HEK293T (cell line): ENCODE measurements around the gene FBXO36.

Experiments used
- ARNT ChIP-seq: fragments of 450-650 bp; IDR thresholded peaks from 2 replicates; pipeline ENCODE4 v1.6.1; 2017; ENCODE audit warnings: mild to moderate bottlenecking
- BHLHE40 ChIP-seq: fragments of 450-650 bp; IDR thresholded peaks from 2 replicates; pipeline ENCODE4 v1.6.1; 2016; ENCODE audit warnings: mild to moderate bottlenecking, moderate library complexity, borderline replicate concordance
- FOXA1 ChIP-seq: fragments of 450-650 bp; IDR thresholded peaks from 2 replicates; pipeline ENCODE4 v1.6.1; 2016; ENCODE audit warnings: mild to moderate bottlenecking
- FOXK2 ChIP-seq: fragments of 450-650 bp; IDR thresholded peaks from 2 replicates; pipeline ENCODE4 v1.6.1; 2016; ENCODE audit warnings: mild to moderate bottlenecking
- FOXM1 ChIP-seq: fragments of 450-650 bp; IDR thresholded peaks from 2 replicates; pipeline ENCODE4 v1.6.1; 2017; ENCODE audit warnings: mild to moderate bottlenecking, borderline replicate concordance
- HDGF ChIP-seq: fragments of 450-650 bp; IDR thresholded peaks from 2 replicates; pipeline ENCODE4 v1.6.1; 2017; ENCODE audit warnings: antibody characterized with exemption, borderline replicate concordance
- L3MBTL2 ChIP-seq: fragments of 450-650 bp; conservative IDR thresholded peaks from 2 replicates; pipeline ENCODE4 v1.6.1; 2016; ENCODE audit warnings: mild to moderate bottlenecking
- LEF1 ChIP-seq: fragments of 450-650 bp; IDR thresholded peaks from 2 replicates; pipeline ENCODE4 v1.6.1; 2017; ENCODE audit warnings: mild to moderate bottlenecking, borderline replicate concordance
- NFRKB ChIP-seq: fragments of 450-650 bp; IDR thresholded peaks from 2 replicates; pipeline ENCODE4 v1.6.1; 2016; ENCODE audit warnings: mild to moderate bottlenecking, moderate library complexity
- SP1 ChIP-seq: fragments of 450-650 bp; IDR thresholded peaks from 2 replicates; pipeline ENCODE4 v1.6.1; 2017
- SUZ12 ChIP-seq: fragments of 450-650 bp; IDR thresholded peaks from 2 replicates; pipeline ENCODE4 v1.6.1; 2016; ENCODE audit warnings: mild to moderate bottlenecking

- TF ChIP-seq FOXK2 (no peak), HDGF (no peak), SUZ12 (no peak), FOXA1 (no peak), LEF1 (no peak), SP1 (no peak), BHLHE40 (no peak), FOXM1 (no peak), NFRKB (no peak), L3MBTL2 (no peak), ARNT (no peak)
Measured at GRCh38 chr2:230023313-230023712, 101.0 kb downstream of the FBXO36 start.
